Endodermal cell (in vitro differentiated cells): Measurements from ENCODE around the gene INPP4B. TPM values are rescaled to one million over a fixed set of nuclear protein-coding genes. Genes with fewer than 3 reads are reported as not detected.

ENCODE experiments used
- DNase-seq: peaks from one replicate; pipeline ENCODE4 v3.0.0-alpha.2; 2017
- H3K27ac ChIP-seq: 2 replicates; pipeline ENCODE4 v1.5.1; 2013; ENCODE audit warnings: mild to moderate bottlenecking, low read depth, low read length, moderate library complexity
- H3K27me3 ChIP-seq: 2 replicates; pipeline ENCODE4 v1.6.1; 2013; ENCODE audit warnings: mild to moderate bottlenecking, low read length, moderate library complexity; ENCODE audit not compliant: insufficient read depth, control insufficient read depth, poor library complexity, severe bottlenecking
- H3K36me3 ChIP-seq: 2 replicates; pipeline ENCODE4 v1.7.0; 2013; ENCODE audit warnings: mild to moderate bottlenecking, low read length, moderate library complexity; ENCODE audit not compliant: control insufficient read depth, insufficient read depth
- H3K4me1 ChIP-seq: one replicate; pipeline ENCODE4 v1.7.0; 2013; ENCODE audit warnings: low read length; ENCODE audit not compliant: control insufficient read depth, insufficient read depth
- H3K4me3 ChIP-seq: 2 replicates; pipeline ENCODE4 v1.5.1; 2013; ENCODE audit warnings: mild to moderate bottlenecking, low read length, moderate library complexity
- H3K9ac ChIP-seq: 2 replicates; pipeline ENCODE4 v1.6.1; 2013; ENCODE audit warnings: mild to moderate bottlenecking, low read length, moderate library complexity; ENCODE audit not compliant: poor library complexity, severe bottlenecking; ENCODE audit errors: extremely low read depth
- H3K9me3 ChIP-seq: 2 replicates; pipeline ENCODE4 v1.6.1; 2013; ENCODE audit warnings: mild to moderate bottlenecking, low read length, moderate library complexity; ENCODE audit not compliant: control insufficient read depth
- H3K27ac Mint-ChIP-seq: 2 replicates; pipeline ENCODE4 v1.8.0; 2020; ENCODE audit warnings: mixed read lengths
- H3K27me3 Mint-ChIP-seq: 2 replicates; pipeline ENCODE4 v1.8.0; 2021; ENCODE audit warnings: mild to moderate bottlenecking, mixed read lengths; ENCODE audit not compliant: insufficient read depth
- H3K36me3 Mint-ChIP-seq: 2 replicates; pipeline ENCODE4 v1.8.0; 2020; ENCODE audit warnings: low read depth, mixed read lengths
- H3K4me1 Mint-ChIP-seq: 2 replicates; pipeline ENCODE4 v1.8.0; 2020; ENCODE audit warnings: mixed read lengths
- H3K4me3 Mint-ChIP-seq: 2 replicates; pipeline ENCODE4 v1.8.0; 2020; ENCODE audit warnings: mild to moderate bottlenecking, moderate library complexity, mixed read lengths
- H3K9me3 Mint-ChIP-seq: 2 replicates; pipeline ENCODE4 v1.8.0; 2020; ENCODE audit warnings: mild to moderate bottlenecking, mixed read lengths
- CTCF ChIP-seq: fragments of 200-600 bp; sonication (generic); conservative IDR thresholded peaks from 2 replicates; pipeline ENCODE4 v1.5.0; 2021; ENCODE audit warnings: antibody characterized with exemption, mild to moderate bottlenecking
- WGBS, 2 experiments: methylation state at CpG; one replicate each; pipeline versions ENCODE4 v1.1.5 to v1.1.7; 2013; ENCODE audit warnings: missing lambda C conversion rate in 2 of 2, mixed read lengths in 1 of 2; ENCODE audit not compliant: insufficient coverage in 1 of 2, insufficient read length in 1 of 2; 5-methylcytosine and 5-hydroxymethylcytosine counted together
- total RNA-seq, 2 donors: library from RNA; stranded (reverse); fragmentation: NEBNext Ultra II Directional in 1 of 2; extraction: Animal tissue kit (Norgen Biotek cat#: 25700) in 1 of 2; gene quantifications; 2 replicates in 1 of 2; 3 replicates in 1 of 2; pipeline ENCODE4 v1.2.1, GENCODE V29; 2021

The INPP4B gene
- total RNA-seq, 2 donors from 2014 or later: 0.64 to 0.66 TPM

GRCh38 chr4:142311916-142312315 is 534.2 kb downstream of the INPP4B start:
- H3K4me1 ChIP-seq: no peaks in the 10 kb centered on the region
- H3K9me3 Mint-ChIP-seq: no peaks in the 10 kb centered on the region
- 94 to 98% methylated on average over 4 to 6 of the region's 6 CpGs for WGBS, 2 experiments

DNA sequence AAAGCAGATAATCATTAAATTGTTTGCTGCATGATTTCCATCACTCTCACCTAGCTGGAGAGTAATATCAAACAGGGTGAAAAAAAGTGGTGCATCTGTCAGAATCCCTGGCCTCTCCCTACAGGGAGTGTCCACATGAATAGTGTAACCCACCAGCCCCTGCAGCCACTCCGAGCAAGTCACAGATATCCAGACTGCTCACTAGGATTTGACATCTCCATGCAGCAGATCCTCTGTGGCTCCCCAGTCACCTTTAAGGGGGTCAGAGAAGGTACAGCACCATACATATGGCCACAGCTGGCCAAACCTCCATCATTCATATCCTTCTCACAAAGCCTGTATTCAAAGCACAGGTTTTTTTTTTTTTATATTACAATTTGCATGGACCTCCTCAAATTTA is 536.3 kb downstream of the INPP4B start:
- no peaks in the 10 kb centered on the region for H3K9me3 ChIP-seq
- no peak overlapping the region for H3K9ac ChIP-seq
- peaks cover 10% of the 10 kb centered on the region for H3K4me1 Mint-ChIP-seq
- H3K9me3 Mint-ChIP-seq: no peaks in the 10 kb centered on the region
- H3K36me3 Mint-ChIP-seq: no peaks in the 10 kb centered on the region
- no peaks in the 10 kb centered on the region for H3K36me3 ChIP-seq
- H3K4me1 ChIP-seq: no peaks in the 10 kb centered on the region
- H3K4me3 Mint-ChIP-seq: no peak overlapping the region
- H3K27me3 Mint-ChIP-seq: no peaks in the 10 kb centered on the region
- H3K4me3 ChIP-seq: no peak overlapping the region
- no peak overlapping the region for H3K27ac ChIP-seq
- no peak for DNase-seq
- H3K27me3 ChIP-seq: no peaks in the 10 kb centered on the region
- 94% methylated on average over 1 of the region's 1 CpG; no CpG with 5 or more reads in 1 of the 2 experiments for WGBS, 2 experiments
- no peak overlapping the region for H3K27ac Mint-ChIP-seq
- no peak for TF ChIP-seq CTCF

More at GRCh38 chr4:142311916-142312315, 534.2 kb downstream of the INPP4B start:
- peaks cover 9% of the 10 kb centered on the region for H3K4me1 Mint-ChIP-seq
- Histone ChIP-seq H3K27ac (no peak overlapping the region), H3K9me3 (no peaks in the 10 kb centered on the region), H3K36me3 (no peaks in the 10 kb centered on the region), H3K4me3 (no peak overlapping the region), H3K9ac (no peak overlapping the region), H3K27me3 (no peaks in the 10 kb centered on the region)
- H3K36me3 Mint-ChIP-seq: no peaks in the 10 kb centered on the region
- H3K27ac Mint-ChIP-seq: no peak overlapping the region
- DNase-seq: no peak
- no peaks in the 10 kb centered on the region for H3K27me3 Mint-ChIP-seq
- H3K4me3 Mint-ChIP-seq: no peak overlapping the region
- no peak for TF ChIP-seq CTCF

DNA sequence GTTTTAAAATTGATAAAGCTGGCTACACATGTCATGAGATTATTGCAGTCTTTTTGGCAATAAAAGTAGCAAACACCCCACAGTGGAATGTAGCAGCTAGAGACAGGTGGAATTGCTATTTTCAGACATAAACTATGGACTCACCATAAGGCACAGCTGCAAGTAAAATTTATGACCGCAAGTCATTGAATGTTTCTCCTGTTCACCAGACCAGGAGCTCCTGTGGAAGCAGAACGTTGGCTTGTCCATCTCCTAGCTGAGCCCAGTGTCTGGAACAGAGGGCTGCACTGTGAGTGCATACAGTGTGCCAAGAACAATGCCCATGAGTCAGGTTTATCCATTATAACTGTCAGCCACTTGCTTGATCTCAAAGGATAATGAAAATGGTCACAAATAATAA is 538.2 kb downstream of the INPP4B start:
- DNase-seq: no peak
- Histone ChIP-seq H3K4me3 (no peak overlapping the region), H3K27me3 (no peaks in the 10 kb centered on the region), H3K9ac (no peak overlapping the region), H3K4me1 (no peaks in the 10 kb centered on the region), H3K9me3 (no peaks in the 10 kb centered on the region), H3K36me3 (no peaks in the 10 kb centered on the region), H3K27ac (no peak overlapping the region)
- Mint-ChIP-seq H3K9me3 (no peaks in the 10 kb centered on the region), H3K4me3 (no peak overlapping the region), H3K36me3 (no peaks in the 10 kb centered on the region), H3K4me1 (peaks cover 10% of the 10 kb centered on the region), H3K27me3 (no peaks in the 10 kb centered on the region), H3K27ac (no peak overlapping the region)
- 87 to 100% methylated on average over 2 of the region's 2 CpGs for WGBS, 2 experiments
- TF ChIP-seq CTCF: no peak
